K562 (cell line): ENCODE results near the gene GRK4. TPM values are rescaled to one million over a fixed set of nuclear protein-coding genes. Genes with fewer than 3 reads are reported as not detected.

Source experiments
- ATAC-seq: fragments of 200-7000 bp; cut with Tn5 transposase; 3 replicates; pipeline ENCODE4 v1.9.1; 2020; ENCODE audit warnings: moderate library complexity
- BruUV-seq: library from RNA; stranded (reverse); fragments of 400-500 nt; replicated peaks from 2 replicates; lab custom pipeline; 2021; lab: Mats Ljungman, UMichigan
- CTCF ChIA-PET: fragments of 300-600 bp; formaldehyde crosslinking; extraction: SDS; loops from one replicate; lab custom pipeline; 2021; ENCODE audit warnings: low intra/inter-chr PET ratio; lab: Yijun Ruan, JAX
- POLR2A ChIA-PET: fragments of 300-600, 350-650 bp; sonication (Branson Sonifier 250); formaldehyde crosslinking; extraction: SDS; loops from one replicate; lab custom pipeline; 2021; ENCODE audit warnings: antibody characterized with exemption, inconsistent platforms; lab: Yijun Ruan, JAX
- DNase-seq, 4 experiments: peaks; one replicate each; pipeline versions ENCODE4 v3.0.0 to v3.0.0-alpha.2; 2011 to 2018; ENCODE audit warnings: low spot score in 3 of 4, mixed read lengths in 3 of 4; ENCODE audit errors: extremely low read depth in 1 of 4
- FAIRE-seq: peaks from 2 replicates; lab custom pipeline; 2011; peaks lifted over from hg19 to GRCh38; lab: Jason Lieb, UNC
- H2AFZ ChIP-seq: 2 replicates; pipeline ENCODE4 v1.6.0; 2011; ENCODE audit warnings: low read depth, low read length, control low read depth, inconsistent platforms
- H3K27ac ChIP-seq: fragments of 200-600 bp; 3 replicates; pipeline ENCODE4 v1.8.0; 2011; ENCODE audit warnings: low read depth, mild to moderate bottlenecking, control low read depth, inconsistent platforms, low read length, moderate library complexity, mixed read lengths; ENCODE audit errors: extremely low read depth
- H3K27me3 ChIP-seq, 2 experiments: fragments of 300-600 bp in 1 of 2; 2 replicates in 1 of 2; 3 replicates in 1 of 2; pipeline versions ENCODE4 v1.6.0 to v1.8.0; 2011; ENCODE audit warnings: inconsistent platforms in 2 of 2, low read length in 2 of 2, mild to moderate bottlenecking in 1 of 2, mixed read lengths in 1 of 2, moderate library complexity in 1 of 2; ENCODE audit not compliant: control insufficient read depth in 2 of 2, insufficient read depth in 2 of 2
- H3K36me3 ChIP-seq: fragments of 300-600 bp; 3 replicates; pipeline ENCODE4 v1.8.0; 2011; ENCODE audit warnings: mild to moderate bottlenecking, low read length, inconsistent platforms; ENCODE audit not compliant: control insufficient read depth, insufficient read depth
- H3K4me1 ChIP-seq, 2 experiments: fragments of 200-600 bp in 1 of 2; replicated peaks in 1 of 2; 2 replicates in 1 of 2; 3 replicates in 1 of 2; pipeline versions ENCODE4 v1.5.1 to v1.8.0; 2011; ENCODE audit warnings: inconsistent platforms in 2 of 2, low read length in 2 of 2, mild to moderate bottlenecking in 1 of 2, mixed read lengths in 1 of 2, moderate library complexity in 1 of 2; ENCODE audit not compliant: control insufficient read depth in 2 of 2, insufficient read depth in 2 of 2
- H3K4me2 ChIP-seq: 2 replicates; pipeline ENCODE4 v1.6.1; 2011; ENCODE audit warnings: low read length, control low read depth, inconsistent platforms, mixed read lengths; ENCODE audit not compliant: insufficient read depth
- H3K4me3 ChIP-seq: fragments of 200-600 bp; sonication (generic), shearing (Covaris generic); 2 replicates; pipeline ENCODE4 v1.5.1; 2016; ENCODE audit warnings: control low read depth, inconsistent platforms
- H3K79me2 ChIP-seq: fragments of 200-600 bp; 3 replicates; pipeline ENCODE4 v1.8.0; 2011; ENCODE audit warnings: low read length, inconsistent platforms; ENCODE audit not compliant: control insufficient read depth, insufficient read depth
- H3K9ac ChIP-seq, 2 experiments: 2 replicates each; pipeline versions ENCODE4 v1.6.0 to v1.6.1; 2011; ENCODE audit warnings: low read depth in 2 of 2, low read length in 2 of 2, control low read depth in 1 of 2, inconsistent platforms in 1 of 2, mild to moderate bottlenecking in 1 of 2, mixed read lengths in 1 of 2; ENCODE audit not compliant: insufficient read depth in 1 of 2
- H3K9me1 ChIP-seq: one replicate; pipeline ENCODE4 v1.6.0; 2011; ENCODE audit warnings: inconsistent platforms, mild to moderate bottlenecking, low read length, moderate library complexity; ENCODE audit not compliant: control insufficient read depth, insufficient read depth
- H3K9me3 ChIP-seq: replicated peaks from 2 replicates; pipeline ENCODE4 v1.5.1; 2011; ENCODE audit warnings: low read depth, low read length, inconsistent platforms; ENCODE audit not compliant: control insufficient read depth, insufficient read depth
- H4K20me1 ChIP-seq: replicated peaks from 2 replicates; pipeline ENCODE4 v1.6.1; 2011; ENCODE audit warnings: low read length, inconsistent platforms, mixed read lengths; ENCODE audit not compliant: control insufficient read depth, insufficient read depth
- NR1H2 ChIP-seq: sonication (generic); formaldehyde crosslinking; IDR thresholded peaks from 2 replicates; pipeline ENCODE4 v1.4.0; 2020; ENCODE audit warnings: mild to moderate bottlenecking, missing genetic modification reagents
- POLR2G ChIP-seq: fragments of 200-400 bp; formaldehyde crosslinking; IDR thresholded peaks from 2 replicates; pipeline ENCODE4 v1.6.1; 2017; ENCODE audit warnings: low read depth, mild to moderate bottlenecking, antibody characterized with exemption, low read length, moderate library complexity
- PTTG1 ChIP-seq: fragments of 450-650 bp; IDR thresholded peaks from 2 replicates; pipeline ENCODE4 v1.6.1; 2016; ENCODE audit warnings: low read depth, mild to moderate bottlenecking, missing genetic modification characterization, missing compliant biosample characterization
- SMC3 ChIP-seq: conservative IDR thresholded peaks from 2 replicates; pipeline ENCODE4 v1.6.1; 2011; ENCODE audit warnings: low read depth, low read length, improper control_type of control experiment; ENCODE audit not compliant: insufficient read depth
- SPI1 ChIP-seq: IDR thresholded peaks from 2 replicates; pipeline ENCODE4 v1.6.1; 2011; ENCODE audit warnings: low read depth, low read length, control low read depth, borderline replicate concordance
- SRF ChIP-seq, 2 experiments: fragments of 250-450, 450-650 bp in 1 of 2; sonication (Bioruptor Pico) in 1 of 2; sonication (generic) in 1 of 2; formaldehyde crosslinking; IDR thresholded peaks; 2 replicates each; pipeline versions ENCODE4 v1.5.0 to v1.5.1; 2020 to 2022; ENCODE audit warnings: mild to moderate bottlenecking in 1 of 2, missing genetic modification reagents in 1 of 2
- XRCC4 ChIP-seq: IDR thresholded peaks from one replicate; pipeline ENCODE4 v1.6.1; 2011; ENCODE audit not compliant: insufficient read depth, insufficient read length; ENCODE audit errors: extremely low read depth
- ZNF609 ChIP-seq: sonication (generic); formaldehyde crosslinking; IDR thresholded peaks from 2 replicates; pipeline ENCODE4 v1.8.1; 2023; ENCODE audit warnings: missing genetic modification reagents, mild to moderate bottlenecking, borderline replicate concordance
- WGBS: fragments of 100-300 bp; shearing (Covaris generic); methylation state at CpG from one replicate; pipeline ENCODE4 v1.1.6; 2016; ENCODE audit warnings: low coverage, mixed read lengths; ENCODE audit not compliant: insufficient coverage; ENCODE audit errors: missing lambda C conversion rate; 5-methylcytosine and 5-hydroxymethylcytosine counted together
- in situ Hi-C: fragments of 300-500 bp; cut with MboI; formaldehyde crosslinking; loops from 4 replicates; pipeline ENCODE4 v1.15.0; 2018; ENCODE audit warnings: inconsistent platforms, mixed read lengths
- intact Hi-C: fragments of 100-400 bp; cut with micrococcal nuclease; formaldehyde crosslinking; loops from 2 replicates; pipeline ENCODE4 v1.14.2; 2022
- polyA plus RNA-seq, 8 experiments: library from polyadenylated mRNA; depleted of rRNA in 4 of 8; stranded (reverse) in 5 of 8; unstranded in 3 of 8; fragments of >200 nt; fragmentation: Nextera tagmentation in 2 of 8; fragmentation: Illumina TruSeq in 1 of 8; extraction: Ambion mirVana in 2 of 8; extraction: Trizol in 1 of 8; gene quantifications; 2 replicates each; pipeline versions ENCODE4 v1.2.1 to v1.2.3, GENCODE V29; 2011 to 2014; ENCODE audit warnings: inconsistent platforms in 1 of 8, missing spikeins in 1 of 8
- total RNA-seq, 7 experiments: library from RNA; depleted of rRNA in 6 of 7; stranded (reverse); fragments of >200 nt in 6 of 7; fragmentation: Illumina TruSeq in 2 of 7; extraction: Trizol in 2 of 7; gene quantifications; 2 replicates each; pipeline versions ENCODE4 v1.2.1 to v1.2.3, GENCODE V29; 2011 to 2021; ENCODE audit warnings: low replicate concordance in 1 of 7

GRK4 gene
- total and polyA plus RNA-seq, 9 of the 15 experiments (the other 6 are each of a cell fraction or from before 2014, with no cell fraction given): 1.1 to 4.8 (median 2.6) TPM

- Histone ChIP-seq H4K20me1 (no peaks in the 10 kb centered on the region), H3K27me3 (peaks cover 15 to 21% of the 10 kb centered on the region in 2 experiments), H3K9me1 (no peaks in the 10 kb centered on the region), H3K9me3 (peaks cover 2% of the 10 kb centered on the region; the same call in 1 of the 2 replicates), H3K27ac (no peak overlapping the region), H3K79me2 (no peaks in the 10 kb centered on the region), H2AFZ (no peak overlapping the region), H3K9ac (no peak overlapping the region), H3K4me2 (no peak overlapping the region), H3K4me1 (peaks cover 0 to 12% of the 10 kb centered on the region in 2 experiments), H3K36me3 (no peaks in the 10 kb centered on the region), H3K4me3 (no peak overlapping the region)
- TF ChIP-seq POLR2G: no peak
- peak; percentile 80 for TF ChIP-seq SPI1
- peak in 1 of 2 experiments; percentile 80; a peak in 2 of 4 replicates for TF ChIP-seq SRF (CRISPR knock-in tag; IDR thresholded peaks at IDR 0.05)
- in situ Hi-C loops: no loop called here
- intact Hi-C loops: loop anchor here (5.0 to 10.0 kb wide), 2 partner anchors 89 to 396 kb away; partner anchors contain the start of gene HGFAC
- FAIRE-seq (no peak), ATAC-seq (no peak), DNase-seq (no peak)
- POLR2A ChIA-PET: interaction anchor here (0.6 kb wide), 1 partner anchor 337 kb away, joined by 3 read pairs; no protein-coding TSS in a partner anchor
- CTCF ChIA-PET: no interaction called here
- WGBS: 22% methylated on average over 7 of the region's 7 CpGs
- BruUV-seq: no TSS peak
Observed at GRCh38 chr4:3046162-3046561, 82.8 kb downstream of the GRK4 start.

GRCh38 chr4:3046623-3047022 is 83.3 kb downstream of the GRK4 start:
- FAIRE-seq (no peak), DNase-seq (no peak), ATAC-seq (no peak)
- H4K20me1 ChIP-seq: no peaks in the 10 kb centered on the region
- no peaks in the 10 kb centered on the region for H3K79me2 ChIP-seq
- no peak overlapping the region for H3K4me3 ChIP-seq
- no peak for TF ChIP-seq XRCC4
- TF ChIP-seq SMC3: no peak
- peak; percentile 58; the same call in 1 of the 2 replicates for TF ChIP-seq PTTG1 (tag)
- no peak for TF ChIP-seq NR1H2 (CRISPR knock-in tag)
- no peak for TF ChIP-seq ZNF609 (CRISPR knock-in tag)
- H3K9me1 ChIP-seq: no peaks in the 10 kb centered on the region
- H3K9me3 ChIP-seq: peaks cover 2% of the 10 kb centered on the region; the same call in 1 of the 2 replicates
- whole genome bisulfite sequencing: 40% methylated on average over 4 of the region's 4 CpGs
- ChIA-PET POLR2A (interaction anchor here (0.6 kb wide), 2 partner anchors 337 to 1002 kb away, joined by 3 to 5 read pairs; no protein-coding TSS in a partner anchor), CTCF (interaction anchor here (0.7 kb wide), 1 partner anchor 90 kb away, joined by 4 read pairs; no protein-coding TSS in a partner anchor)
- no peaks in the 10 kb centered on the region for H3K36me3 ChIP-seq
- intact Hi-C loops: loop anchor here (1.0 to 10.0 kb wide), 3 partner anchors 60 to 396 kb away; partner anchors contain the start of gene HGFAC
- no peak overlapping the region for H2AFZ ChIP-seq
- no peak overlapping the region for H3K9ac ChIP-seq
- H3K27ac ChIP-seq: no peak overlapping the region
- peaks cover 0 to 8% of the 10 kb centered on the region in 2 experiments for H3K4me1 ChIP-seq
- peaks cover 15 to 18% of the 10 kb centered on the region in 2 experiments for H3K27me3 ChIP-seq
- in situ Hi-C loops: no loop called here
- no TSS peak for BruUV-seq
- no peak overlapping the region for H3K4me2 ChIP-seq
